GM19468 (cell line): ENCODE data around the gene DOCK7.
"Not testable (repeated sequence)": the region's sequence is repeated elsewhere in the genome, so short reads cannot be mapped to it uniquely, and the experiment has no call there.

Source experiments
- ATAC-seq: cut with Tn5 transposase; IDR thresholded peaks from one replicate; pipeline ENCODE4 v1.9.1; 2021; ENCODE audit warnings: mild to moderate bottlenecking, moderate library complexity, moderate number of reproducible peaks; ENCODE audit not compliant: unreplicated experiment; ENCODE audit errors: extremely low read depth

DOCK7 gene

DNA sequence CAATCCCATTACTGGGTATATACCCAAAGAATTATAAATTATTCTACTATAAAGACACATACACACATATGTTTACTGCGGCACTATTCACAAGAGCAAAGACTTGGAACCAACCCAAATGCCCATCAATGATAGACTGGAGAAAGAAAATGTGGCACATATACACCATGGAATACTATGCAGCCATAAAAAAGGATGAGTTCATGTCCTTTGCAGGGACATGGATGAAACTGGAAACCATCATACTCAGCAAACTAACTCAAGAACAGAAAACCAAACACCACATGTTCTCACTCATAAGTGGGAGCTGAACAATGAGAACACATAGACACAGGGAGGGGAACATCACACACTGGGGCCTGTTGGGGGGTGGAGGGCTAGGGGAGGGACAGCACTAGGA, 121.0 kb downstream of the DOCK7 start:
- ATAC-seq: not testable (repeated sequence)

DNA sequence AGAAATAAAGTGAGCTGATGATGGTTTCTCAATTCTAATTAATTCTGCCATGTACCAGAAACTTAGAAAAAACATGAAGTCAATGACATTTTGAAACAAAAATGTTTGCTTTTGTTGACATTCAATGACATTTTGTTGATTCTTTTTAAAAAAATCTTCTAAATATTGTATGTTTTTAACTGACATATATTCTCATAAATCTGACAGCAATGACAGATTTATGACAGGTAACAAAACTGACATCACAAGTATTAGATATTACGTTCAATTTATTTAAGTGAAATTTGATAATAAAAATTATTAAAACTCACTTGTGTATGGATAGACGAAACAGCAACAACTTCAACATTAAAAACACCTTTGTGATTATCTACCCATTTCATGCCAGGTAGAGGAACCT, 126.9 kb downstream of the DOCK7 start:
- no peak for ATAC-seq

DNA sequence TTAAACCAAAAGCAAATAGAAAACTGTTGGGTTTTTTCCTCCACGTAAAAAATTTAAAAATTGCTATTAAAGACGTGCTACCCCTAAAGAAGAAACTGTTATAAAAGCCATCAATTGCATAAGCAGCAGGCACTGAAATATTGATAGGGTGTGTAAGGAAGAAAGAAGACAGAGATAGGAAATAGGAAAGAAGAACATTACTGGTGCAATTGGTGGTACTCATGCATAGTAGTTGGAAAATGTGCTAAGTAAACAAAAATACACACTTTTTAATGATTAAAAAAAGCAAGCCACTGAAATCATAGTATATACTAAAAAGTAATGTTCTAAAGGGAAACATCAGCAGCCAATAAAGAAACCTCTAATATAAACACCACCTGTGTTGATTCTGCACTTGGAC, 143.6 kb downstream of the DOCK7 start:
- ATAC-seq: no peak

DNA sequence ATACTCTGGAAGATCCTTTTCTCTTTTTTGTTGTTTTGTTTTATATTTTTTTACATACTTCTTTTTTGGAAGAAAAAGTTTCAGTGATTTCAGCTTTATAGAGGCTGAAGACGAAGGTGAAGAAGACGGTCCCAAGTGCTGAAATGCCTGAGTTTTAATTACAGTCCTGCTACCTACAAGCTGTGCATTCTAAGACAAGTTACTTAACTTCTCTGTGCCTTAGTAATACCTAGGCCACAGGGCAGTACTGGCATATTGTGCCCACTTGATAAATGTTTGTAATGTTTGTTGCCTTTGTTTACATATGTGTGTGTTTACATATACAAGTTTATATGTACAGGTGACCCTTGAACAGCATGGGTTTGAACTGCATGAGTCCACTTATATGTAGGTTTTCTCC, 147.1 kb downstream of the DOCK7 start:
- no peak for ATAC-seq

DNA sequence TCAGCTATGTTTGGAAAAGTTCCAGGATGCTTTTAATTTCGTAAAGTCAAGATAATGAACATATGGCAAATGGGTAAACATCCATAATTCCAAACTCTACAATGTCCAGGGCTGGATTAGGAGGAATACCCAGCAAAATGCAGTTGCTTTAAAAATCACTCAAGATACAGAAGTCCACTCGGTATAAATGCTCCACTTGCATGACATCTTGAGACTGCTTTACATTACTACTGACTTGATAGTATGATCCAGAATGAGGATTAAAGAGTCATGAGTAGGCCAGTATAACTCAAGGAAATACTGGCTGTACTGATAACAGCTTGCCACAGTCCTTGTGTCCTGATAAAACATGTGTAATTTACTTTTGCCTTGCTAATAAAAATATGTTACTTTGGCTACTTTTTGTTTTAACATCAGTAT, 149.1 kb downstream of the DOCK7 start:
- no peak for ATAC-seq

DNA sequence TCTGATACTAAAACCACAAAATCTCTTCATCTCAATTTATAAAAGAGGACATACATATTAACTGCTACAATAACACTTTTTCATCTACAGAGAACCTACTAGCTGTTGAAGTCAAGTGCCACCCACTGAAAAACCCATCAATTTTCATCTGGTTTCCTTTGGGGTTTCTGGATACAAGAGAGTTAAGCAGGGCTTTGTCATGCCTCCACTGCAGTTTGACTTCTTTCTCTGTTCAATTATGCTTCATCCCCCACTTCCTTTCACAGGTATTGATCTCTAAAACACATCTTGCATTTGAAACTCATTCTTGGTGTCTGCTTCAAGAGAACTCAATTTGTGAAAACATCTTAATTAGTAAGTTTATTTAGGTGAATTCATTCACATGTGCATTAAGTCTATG, 151.3 kb downstream of the DOCK7 start:
- ATAC-seq: no peak

DNA sequence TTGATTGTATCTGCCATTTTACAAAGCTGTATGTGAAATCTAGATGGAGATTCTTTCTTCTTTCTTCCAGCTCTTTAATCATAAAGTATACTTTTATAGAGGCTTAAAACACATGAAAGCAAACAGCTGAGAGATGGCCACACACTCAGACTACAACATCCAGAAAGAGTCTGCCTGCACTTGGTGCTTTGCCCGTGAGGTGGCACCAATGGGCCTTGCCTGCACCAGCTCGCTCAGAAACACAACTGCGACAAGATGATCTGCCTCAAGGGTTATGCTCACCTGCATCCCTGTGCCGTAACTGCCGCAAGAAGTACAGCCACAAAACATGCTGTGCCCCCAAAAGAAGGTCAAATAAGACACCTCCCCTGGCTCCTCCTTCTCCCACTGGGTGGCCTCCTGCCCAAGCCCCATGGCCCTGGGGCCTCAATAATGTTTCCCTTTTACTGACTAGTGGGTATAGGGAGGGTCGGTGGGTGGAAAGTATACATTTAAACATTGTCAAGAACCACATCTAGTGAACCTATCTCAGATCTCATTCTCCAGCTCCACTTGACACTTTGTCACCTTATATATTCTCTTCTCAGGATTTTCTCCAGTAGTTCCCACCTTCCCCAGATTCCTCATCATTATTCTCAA, 157.6 kb downstream of the DOCK7 start:
- no peak for ATAC-seq

DNA sequence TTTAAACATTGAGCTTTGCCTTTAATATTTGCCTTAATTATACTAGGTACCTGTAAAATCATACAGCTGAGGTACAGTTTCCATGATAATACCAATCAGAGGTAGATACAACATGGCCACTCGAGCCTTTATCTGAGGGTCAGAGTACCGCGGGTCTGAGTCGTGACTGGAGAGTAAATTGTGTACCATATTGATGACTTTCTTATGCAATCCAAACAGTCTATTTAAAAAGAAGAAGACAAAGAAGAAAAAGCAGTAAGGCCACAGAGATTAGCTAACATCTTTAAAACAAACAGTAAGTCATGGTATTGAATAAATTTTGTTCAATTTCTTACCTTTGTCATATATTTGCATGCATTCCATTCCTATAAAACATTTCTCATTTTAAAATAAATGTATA, 159.0 kb downstream of the DOCK7 start:
- ATAC-seq: no peak

DNA sequence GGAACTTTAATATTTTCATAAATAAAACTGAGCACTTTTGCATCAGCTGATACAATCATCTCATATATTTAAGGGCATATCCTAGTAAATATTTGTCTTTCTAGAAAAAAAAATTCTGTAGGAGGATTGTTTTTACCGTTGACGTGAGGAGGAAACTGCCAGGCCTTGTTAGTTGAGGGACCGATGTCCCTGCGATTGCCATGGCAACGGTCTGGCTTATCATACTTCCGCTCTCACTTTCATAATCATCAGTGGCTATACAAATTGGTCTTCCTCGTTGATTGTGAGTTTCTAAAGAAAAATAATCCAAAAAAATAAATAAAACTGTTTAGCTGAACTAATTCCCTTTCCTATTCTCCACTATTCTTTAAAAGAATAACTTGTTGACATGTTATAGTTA, 160.2 kb downstream of the DOCK7 start:
- ATAC-seq: no peak

DNA sequence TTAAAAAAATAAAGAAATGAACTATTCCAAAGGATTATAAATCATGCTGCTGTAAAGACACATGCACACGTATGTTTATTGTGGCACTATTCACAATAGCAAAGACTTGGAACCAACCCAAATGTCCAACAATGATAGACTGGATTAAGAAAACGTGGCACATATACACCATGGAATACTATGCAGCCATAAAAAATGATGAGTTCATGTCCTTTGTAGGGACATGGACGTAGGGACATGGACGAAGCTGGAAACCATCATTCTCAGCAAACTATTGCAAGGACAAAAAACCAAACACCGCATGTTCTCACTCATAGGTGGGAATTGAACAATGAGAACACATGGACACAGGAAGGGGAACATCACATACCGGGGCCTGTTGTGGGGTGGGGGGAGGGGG, 160.8 kb downstream of the DOCK7 start:
- ATAC-seq: not testable (repeated sequence)

DNA sequence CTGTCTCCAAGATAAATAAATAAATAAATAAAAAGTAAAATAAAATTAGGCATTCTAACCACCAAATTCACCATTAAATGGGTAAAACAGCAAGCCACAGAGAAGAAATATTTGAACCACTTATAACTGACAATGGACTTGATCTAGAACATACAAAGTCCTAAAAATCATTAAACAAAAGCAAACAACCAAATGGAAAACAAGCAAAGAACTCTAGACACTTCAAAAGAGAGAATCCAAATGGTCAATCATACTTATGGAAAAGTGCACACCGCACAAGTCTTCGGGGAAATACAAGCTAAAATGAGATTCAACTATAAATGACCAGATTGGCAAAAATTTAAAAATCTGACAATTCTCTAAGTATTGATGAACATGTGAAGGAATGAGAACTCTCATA, 164.3 kb downstream of the DOCK7 start:
- ATAC-seq: no peak

DNA sequence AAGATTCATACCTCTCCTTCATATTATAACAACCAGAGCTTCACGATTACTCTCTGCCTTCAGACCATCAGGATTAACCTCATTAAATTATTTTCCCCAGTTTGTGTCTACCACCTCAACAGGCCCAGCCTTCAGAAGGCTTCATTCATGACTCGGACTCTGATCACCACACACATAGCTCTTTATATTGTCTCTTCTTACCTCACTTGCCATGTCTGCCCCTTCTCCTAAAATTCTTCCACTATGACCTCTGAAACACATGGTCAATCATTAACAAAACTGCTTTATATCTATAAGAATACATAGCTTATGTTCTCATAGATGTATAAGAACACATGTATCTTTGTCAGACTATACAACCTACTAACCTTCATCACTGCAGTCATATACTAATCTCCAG, 171.6 kb downstream of the DOCK7 start:
- no peak for ATAC-seq

DNA sequence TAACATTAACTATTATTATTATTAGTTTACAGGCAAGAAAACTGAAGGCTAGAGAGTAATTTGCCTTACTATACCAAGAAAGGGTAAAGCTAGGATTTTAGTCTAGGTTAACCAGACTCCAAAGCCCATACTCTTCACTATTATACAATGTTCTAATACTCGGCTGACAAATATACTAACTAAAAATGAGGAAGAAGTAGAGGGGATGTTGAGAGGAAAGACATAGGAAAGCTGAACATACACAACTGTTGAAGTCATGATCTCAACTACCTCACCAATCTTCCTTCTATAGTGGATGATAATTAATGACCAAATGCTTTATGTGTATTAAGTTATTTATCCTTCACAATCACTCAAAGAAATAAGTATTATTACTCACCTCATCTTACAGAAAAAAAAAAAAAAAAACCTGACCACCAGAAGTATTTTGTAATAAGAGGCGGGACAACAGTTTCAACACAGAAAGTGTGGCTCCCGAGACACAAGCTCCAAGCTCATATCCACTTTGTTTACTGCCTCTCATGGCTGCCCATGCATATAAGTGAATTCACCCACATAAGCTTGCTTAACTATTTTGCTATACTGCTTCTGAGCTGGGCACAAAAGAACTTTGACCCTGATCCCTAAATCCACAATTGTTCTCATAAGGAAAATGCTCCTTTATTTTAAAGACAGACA, 173.3 kb downstream of the DOCK7 start:
- no peak for ATAC-seq

DNA sequence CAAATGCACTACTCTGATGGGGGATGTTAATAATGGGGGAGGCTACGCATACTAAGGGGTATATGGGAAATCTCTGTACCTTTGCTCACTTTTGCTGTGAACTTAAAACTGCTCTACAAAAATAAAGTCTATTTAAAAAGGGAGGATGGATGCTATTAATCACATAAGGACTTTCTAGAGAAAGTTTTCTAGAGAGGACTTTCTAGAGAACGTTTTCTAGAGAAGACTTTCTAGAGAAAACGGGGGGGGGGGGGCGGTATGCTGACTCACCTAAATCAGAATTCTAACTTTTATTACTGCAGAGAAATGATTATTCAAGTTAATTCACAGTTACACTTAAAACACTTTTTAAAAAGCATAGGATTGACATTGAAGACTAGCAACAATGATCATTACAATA, 175.2 kb downstream of the DOCK7 start:
- ATAC-seq: no peak

DNA sequence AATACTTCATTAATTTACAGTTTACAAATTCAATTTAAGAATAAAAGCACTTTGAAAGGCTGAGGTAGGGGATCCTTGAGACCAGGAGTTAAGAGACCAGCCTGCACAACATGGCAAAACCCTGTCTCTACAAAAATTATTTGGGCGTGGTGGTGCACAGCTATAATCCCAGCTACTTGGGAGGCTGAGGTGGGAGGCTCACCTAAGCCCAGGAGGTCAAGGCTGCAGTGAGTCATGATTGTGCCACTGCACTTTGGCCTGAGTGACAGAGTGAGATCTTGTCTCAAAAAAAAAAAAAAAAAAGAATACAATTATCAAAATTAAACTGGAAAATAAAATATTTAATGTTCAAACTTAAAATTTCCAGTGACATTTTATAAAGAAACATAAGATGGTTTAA, 179.2 kb downstream of the DOCK7 start:
- ATAC-seq: no peak

DNA sequence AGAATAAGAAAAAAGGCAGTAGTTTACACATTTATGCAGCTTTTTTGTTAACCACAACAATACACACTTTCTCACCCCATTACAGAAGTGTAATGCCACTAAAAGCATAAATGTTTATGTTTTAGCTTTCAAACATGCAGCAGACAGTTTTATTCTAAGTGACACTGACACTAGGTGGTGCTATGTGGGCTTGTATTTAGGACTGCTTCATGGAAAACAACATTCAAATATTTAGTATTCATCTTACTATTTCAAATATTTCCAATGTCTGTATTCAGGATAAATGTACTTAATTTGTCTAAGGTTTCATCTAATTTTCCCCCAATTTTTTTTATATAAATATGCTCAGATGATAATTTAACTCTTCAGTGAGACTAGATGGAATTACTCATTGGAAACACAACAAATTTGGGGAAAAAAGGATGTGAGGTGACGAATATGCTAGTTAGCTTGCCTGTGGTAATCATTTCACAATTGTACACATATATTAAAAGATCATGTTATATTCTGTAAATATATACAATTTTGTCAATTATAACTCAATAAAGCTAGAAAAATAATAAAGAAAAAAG, 179.9 kb downstream of the DOCK7 start:
- ATAC-seq: no peak

DNA sequence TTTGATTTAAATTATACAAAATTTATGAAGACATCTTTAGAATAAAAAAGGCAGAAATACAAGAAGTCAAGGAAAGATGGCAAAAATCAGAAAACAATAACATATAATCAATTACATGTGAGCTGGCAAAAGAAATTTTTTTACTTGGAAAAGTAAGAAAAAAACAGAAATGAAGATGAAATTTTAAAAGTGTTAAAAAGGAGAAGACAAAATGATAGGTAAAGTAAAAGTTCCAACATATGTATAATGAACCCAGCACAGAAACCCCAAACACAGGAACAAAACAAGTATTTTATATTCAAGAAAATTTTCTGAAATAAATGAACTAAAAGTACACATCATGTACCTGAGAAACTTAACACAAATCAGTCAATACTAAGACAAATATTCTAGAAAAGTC, 188.0 kb downstream of the DOCK7 start:
- ATAC-seq: no peak

DNA sequence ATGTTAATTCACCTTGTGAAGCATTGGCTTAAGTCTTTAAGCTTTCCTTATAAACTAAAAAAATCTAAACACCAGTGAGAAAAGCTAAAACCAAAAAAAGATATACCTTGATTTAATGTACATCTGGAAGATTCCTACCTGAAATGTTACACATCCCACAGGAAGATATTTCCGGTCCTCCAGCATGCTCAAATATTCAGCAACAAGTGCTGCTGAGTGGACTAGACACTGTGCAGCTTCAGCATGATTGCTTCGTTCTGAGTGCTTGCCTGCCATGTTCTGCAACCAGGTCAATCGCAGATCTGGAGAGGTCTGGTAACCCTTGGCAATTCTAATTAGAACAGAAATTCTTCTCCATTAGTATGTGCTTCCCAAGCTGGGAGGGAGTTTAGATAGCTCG, 194.0 kb downstream of the DOCK7 start:
- ATAC-seq: no peak

DNA sequence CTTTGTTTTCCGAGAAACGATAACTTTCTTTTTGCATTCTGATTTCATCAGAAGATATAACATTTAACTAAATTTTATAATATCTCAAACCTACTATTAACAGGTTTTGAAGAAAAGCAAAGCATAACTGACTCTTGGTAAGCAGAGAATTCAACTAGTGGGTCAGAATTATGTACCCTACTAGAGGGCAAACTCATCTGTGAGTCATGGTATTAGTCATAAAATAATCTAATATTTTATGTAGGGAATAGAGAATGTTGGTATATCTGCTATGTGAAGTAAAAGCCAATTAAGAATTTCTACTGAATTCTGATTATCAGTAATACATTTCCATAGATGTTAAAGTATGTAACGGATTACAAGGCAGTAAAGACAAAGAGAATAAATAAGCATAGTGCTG, 194.5 kb downstream of the DOCK7 start:
- ATAC-seq: no peak

DNA sequence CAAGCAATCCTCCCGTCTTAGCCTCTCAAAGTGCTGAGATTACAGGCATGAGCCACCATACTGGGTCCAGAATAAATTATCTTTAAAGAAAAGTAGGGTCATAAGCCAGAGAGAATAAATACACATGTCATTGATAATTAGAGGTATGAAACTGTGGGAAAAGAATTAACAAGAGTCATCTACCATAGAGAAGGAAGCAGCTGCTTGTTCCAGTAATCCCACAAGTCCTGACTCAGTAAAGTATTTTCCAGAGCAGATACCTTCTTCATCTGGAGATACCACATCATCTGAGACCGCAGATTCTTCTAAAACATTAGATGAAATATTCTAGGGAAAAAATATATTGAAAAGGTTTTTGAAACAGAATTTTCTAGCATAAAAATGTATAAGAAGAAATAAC, 195.7 kb downstream of the DOCK7 start:
- ATAC-seq: no peak

DNA sequence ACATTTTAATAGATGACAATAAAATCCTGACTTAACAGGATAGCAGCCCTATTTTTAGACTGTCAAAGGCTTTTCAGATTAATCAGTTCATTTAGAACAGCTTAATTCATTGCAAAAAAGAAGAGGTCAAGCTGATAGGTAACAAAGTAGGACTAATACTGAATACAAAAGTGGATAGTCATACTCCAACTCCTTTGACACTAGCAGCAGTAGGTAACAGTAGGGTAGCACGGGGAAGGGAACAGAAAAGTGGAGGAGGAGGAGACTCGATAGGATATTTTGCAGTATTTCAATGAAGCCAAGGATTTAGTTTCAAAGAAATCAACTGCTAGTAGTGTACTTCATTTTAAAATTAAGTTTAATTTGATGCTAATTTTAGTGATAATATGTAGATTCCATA, 200.2 kb downstream of the DOCK7 start:
- ATAC-seq: no peak
